NCI-H226 (cell line): ENCODE results near the gene CMTM2.
"Not testable (repeated sequence)": the region's sequence is repeated elsewhere in the genome, so short reads cannot be mapped to it uniquely, and the experiment has no call there.

ENCODE experiments used
- DNase-seq: peaks from one replicate; pipeline ENCODE4 v3.0.0-alpha.2; 2015

Gene CMTM2

DNA sequence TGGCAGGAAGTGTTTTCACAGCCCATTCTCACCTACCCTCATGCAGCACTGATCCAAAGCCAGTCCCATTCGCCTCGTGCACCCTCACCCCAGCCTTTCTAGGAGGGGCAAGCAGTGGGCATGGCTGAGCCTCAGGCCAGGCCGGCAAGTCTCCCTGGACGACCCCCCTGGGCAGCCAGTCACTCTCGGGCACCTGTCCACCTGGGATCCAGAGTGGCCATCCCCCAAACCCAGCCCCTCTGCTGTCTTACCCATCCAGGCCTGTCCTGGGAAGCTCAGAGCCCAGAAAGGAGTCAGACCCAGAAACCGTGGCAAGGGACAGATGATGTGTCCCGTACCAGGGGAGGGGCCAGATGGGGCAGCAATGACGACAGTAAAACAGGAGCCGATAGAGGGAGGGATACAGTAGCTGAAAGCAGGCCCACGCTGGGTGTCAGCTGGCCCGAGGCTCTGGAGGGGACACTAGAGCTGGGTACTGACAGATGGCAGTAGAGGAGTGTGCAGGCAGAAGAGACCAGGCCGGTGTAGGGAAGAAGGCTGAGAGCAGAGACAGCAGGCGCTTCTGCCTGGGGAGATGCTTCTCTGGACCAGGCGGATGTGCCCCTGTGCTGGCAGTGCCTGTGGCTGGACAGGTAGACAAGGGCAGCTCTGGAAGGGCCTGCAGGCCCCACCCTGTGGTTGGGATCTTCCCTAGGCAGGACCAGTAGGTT is 31.0 kb downstream of the CMTM2 start:
- no peak for DNase-seq

DNA sequence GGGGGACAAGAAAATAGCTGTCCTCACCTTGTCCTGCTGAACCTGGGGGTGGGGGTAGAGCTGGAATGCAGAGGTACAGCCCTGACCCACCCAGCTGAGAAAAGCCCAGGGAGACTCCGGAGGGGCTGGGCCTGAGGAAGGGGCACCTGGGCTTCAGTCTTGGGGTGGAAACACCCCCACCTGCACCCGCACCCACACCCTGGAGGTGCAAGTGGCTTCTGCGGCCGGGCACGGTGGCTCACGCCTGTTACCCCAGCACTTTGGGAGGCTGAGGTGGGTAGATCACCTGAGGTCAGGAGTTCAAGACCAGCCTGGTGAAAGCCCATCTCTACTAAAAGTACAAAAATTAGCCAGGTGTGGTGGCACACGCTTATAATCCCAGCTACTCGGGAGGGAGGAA is 32.6 kb downstream of the CMTM2 start:
- not testable (repeated sequence) for DNase-seq

DNA sequence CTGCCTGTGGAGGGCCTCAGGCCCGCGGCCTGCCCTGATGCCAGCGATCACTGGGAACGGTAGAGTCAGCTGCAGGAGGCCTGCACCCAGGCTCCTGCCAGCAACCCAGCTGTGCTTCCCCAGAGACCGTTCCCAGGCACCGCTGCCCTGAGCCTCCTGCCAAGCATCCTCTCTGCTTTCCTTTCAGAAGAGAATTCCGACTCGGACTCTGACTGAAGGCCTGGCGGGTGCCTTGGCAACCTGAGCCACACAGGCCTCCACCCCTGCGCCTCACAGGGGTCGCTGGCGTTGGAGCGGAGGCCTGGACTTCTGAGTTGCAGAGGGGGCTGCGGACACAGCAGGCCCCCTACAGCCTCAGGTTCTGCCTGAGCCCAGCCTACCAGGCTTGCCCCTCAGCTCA is 33.2 kb downstream of the CMTM2 start:
- DNase-seq = no peak

DNA sequence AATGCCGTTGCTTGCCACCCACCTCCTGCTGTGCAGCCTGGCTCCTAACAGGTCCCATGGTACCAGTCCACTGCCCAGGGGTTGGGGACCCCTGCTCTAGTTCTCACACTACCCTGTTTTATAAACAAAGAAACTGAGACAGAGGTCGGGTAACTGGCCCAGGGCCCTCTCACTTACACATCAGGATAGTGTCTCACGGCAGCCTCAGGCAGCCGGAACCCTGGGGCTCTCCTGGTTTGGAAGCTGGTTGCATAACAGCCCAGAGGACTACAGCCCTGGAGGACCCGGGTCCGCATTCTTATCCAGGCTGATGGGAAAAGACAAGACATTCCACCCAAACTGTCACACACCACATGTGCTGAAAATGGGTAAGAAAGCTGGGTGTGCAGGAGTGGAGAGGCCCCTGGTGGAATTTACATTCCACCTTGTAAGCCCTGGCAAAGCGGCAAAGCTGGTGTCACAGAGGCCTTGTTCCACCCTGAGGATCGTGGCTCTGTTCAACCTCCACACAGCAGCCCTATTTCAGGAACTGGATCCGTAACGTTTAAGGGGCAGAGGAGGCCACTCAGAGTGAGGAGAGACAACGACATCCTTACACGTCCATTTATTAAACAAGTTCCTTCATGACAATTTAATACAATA is 35.0 kb downstream of the CMTM2 start:
- no peak for DNase-seq

DNA sequence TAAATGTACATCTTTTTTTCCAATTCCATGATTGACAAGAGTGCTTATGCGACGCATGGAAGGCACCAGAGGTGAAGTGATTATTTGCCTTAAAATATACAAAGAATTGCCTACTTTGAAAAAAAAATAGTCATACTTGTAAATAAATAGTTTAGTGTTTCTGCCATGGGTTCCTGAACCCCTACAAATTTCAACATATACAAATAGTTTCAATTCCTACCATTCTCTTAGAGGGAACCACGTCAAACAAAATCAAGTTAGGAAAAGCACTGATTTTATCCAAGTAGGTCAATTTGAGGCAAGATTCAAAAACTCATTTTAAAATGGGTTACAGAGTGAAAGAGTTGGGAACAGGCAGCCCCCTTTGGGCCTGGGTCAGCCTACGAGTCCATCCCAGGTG is 36.9 kb downstream of the CMTM2 start:
- no peak for DNase-seq

DNA sequence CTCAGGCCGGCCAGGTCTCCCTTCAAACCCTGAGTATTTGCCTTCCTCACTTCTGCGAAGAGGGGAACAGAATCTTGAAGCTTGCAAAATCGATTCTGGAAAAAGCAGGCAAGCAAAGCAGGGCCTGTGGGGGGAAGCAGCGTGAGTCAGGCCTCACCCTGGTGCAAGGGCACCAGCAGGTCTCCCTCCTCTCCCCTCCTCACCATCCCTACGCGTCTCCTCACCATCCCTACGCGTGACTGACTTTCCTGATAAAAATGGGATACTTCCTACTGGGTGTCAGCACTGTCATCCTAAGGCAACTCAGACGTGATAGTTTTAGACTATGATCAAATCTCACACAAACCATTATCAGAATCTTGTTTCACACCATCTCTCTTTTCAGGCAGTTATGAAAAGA is 37.3 kb downstream of the CMTM2 start:
- DNase-seq = no peak

DNA sequence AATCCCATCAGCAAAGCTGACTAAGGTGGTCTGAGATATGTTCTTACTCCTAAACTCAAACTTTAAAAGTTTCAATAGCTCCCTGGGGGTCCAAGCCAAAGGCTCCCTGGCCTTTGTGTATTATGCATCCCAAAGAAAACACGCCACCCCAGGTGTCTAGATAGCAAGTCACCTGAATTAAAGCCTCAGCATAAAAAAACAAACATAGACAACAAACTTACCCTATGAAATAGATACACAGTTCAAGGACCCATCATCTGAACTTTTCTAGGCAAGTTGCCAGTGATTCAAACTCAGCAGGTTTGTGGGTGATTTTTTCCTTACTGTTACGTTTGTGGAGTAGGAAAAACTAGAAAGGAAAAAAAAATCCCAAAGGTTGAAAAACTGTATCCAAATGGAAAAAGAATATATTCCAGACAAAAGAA is 37.8 kb downstream of the CMTM2 start:
- DNase-seq = no peak

DNA sequence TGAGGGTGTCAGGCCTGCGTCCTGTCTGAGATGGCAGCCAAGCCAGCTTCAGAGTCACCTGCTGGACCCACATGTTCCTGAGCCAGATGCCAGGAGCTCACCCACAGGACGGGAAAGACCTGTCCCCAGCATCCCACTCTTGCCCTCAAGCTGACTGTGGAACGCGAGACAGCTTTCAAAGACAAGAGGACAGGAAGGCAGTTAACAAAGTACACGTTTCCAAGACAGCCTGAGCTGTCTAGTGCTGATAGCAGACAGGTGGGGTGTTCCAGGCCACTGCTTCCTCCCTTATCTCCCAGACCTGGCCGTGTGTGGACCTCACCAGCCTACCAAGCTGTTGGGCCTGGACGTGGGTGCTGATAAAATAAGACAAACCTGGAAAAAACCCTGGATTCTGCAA is 38.5 kb downstream of the CMTM2 start:
- no peak for DNase-seq

DNA sequence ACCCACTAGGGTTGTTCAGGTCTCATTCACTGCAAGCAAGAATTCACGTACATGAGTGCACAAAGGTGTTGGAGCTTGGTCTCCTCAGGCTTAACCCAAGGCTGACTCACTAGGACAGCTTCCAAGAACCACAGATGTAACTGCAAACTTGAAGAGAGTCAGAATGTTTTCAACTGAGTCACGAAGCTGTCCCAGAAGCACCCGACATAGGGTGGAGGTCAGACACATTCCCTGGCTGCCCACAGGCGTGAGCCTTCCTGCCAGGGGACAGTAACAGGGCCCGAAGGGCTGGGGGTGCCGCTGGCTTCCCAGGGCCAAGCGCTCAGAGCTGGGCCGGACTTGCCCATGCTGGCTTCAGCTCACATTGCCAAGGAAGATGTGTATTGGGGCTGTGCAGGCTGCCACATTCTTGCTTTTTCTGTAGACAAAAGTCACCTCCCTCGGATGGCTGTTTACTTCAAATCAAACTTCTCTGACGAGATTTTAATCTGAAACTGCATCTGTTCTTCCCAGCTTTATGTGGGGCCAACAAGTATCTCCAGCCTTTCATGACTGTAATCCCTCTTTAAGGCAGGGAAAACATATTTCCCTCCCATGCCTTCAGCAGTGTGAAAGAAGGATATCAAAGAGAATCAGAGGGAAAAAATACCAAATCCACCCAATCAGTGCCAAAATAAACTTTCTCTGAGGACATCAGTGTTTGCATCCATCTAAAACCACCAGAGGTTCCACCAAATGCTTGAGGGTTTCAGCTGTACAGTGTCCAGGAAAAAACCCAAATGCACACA is 39.5 kb downstream of the CMTM2 start:
- DNase-seq = peak; percentile 84

DNA sequence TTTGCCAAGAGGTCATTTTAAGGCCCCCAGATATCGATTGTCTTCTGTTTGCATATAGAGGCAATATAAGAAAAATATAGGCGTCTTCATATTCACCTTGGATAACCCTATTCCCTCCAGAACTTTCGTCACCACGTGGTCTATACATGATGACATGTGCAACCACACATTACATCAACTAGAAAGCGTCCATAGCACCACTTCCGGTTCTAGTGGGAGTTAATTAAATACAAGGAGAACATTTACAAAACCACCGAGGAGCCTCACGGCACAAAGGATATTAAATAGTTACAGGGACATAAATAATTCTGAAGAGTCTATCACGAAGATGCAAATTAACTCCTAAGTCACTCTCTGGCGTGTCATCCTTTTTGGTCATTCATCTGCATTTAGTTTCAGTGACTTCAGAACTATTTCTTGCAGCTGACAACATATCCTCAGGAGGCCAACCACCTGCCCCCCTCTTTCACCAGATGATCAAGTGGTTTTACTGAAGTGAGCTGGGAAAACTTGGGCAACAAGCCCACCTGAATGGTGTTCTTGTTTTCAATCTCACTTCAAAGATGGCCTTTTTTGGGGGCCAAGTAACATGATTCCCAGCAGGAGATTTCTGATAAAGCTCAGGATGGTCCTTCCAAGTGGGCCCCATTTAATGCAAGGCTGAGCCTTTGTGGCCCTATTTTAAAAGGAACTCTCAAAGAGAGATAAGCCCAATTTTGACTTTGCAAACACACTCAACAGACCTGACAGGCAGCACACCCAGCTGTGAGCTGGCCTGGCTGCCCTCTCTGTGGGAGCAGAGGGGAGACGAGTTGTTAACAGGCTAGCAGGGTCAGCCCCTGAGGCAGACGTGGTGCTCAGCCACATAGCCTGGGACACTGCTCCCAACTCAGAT is 40.5 kb downstream of the CMTM2 start:
- no peak for DNase-seq

DNA sequence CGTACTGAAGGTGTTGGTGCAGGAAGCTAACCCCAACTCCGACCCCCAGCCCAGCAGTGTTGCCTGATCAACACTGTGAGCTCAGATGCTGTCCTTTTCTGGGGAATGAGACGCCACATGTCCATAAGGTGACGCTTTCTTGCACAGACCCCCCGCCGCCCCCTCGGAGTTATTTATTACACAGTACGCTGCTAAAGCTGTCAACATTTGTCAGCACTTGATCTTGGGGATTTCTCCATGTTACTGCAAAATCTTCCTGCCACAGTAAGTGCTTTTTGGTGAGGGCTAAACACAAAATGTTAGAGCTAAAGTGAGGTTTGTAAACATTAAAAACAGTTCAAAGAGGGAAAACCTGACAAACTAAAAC is 41.1 kb downstream of the CMTM2 start:
- no peak for DNase-seq

DNA sequence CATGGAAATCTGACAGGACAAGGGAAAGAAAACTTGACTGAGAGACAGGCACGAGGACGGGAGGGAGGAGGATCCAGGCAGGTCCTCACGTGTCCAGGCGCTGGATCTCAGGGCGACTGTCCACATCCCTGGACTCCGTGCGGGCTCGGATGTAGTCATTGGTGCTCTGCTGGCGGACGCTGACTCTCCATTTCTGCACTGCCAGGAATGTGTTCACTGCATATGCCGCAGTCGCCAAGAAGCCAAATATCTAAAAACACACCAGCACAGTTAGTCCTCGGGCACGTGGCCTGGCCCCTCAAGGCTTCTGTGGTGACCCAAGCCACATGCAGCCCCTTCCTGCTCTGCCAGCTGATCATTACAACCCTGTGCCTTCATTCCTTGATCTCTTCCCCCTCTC is 42.7 kb downstream of the CMTM2 start:
- no peak for DNase-seq

DNA sequence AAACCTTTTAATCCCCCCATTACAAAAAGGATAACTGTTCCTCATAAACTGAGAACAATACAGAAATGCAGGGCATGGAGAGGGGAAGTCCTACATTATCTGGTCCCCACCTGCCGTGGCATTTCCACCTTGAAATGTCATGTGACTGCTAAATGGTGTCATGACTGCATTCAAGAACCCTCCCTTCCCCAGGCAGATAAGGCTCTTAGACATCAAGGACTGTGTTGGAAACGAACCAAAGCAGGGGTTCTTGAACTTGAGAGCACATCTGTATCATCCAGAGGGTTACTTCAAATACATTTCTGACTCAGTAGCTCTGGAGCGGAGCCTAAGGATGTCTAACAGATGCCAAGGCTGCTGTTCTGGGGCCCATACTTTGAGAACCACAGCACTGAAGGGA is 43.6 kb downstream of the CMTM2 start:
- no peak for DNase-seq

DNA sequence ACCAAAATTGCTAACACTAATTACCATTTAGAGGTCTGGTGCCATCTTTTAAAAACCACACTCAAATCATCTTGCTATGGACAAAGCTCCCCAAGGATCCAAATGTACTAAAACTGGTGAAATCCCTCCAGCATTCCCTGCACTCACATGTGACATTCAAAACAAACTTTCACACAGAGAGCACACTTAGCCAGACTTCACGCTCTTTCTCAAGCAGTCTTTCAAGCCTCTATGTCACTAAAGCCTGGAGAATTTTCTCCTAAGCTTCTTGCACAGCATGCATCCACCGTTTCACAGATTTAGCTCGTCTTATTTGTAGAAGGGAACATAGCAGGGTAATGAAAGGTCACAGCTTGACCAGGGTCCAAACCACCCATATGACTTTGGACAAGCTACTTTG is 44.5 kb downstream of the CMTM2 start:
- no peak for DNase-seq

DNA sequence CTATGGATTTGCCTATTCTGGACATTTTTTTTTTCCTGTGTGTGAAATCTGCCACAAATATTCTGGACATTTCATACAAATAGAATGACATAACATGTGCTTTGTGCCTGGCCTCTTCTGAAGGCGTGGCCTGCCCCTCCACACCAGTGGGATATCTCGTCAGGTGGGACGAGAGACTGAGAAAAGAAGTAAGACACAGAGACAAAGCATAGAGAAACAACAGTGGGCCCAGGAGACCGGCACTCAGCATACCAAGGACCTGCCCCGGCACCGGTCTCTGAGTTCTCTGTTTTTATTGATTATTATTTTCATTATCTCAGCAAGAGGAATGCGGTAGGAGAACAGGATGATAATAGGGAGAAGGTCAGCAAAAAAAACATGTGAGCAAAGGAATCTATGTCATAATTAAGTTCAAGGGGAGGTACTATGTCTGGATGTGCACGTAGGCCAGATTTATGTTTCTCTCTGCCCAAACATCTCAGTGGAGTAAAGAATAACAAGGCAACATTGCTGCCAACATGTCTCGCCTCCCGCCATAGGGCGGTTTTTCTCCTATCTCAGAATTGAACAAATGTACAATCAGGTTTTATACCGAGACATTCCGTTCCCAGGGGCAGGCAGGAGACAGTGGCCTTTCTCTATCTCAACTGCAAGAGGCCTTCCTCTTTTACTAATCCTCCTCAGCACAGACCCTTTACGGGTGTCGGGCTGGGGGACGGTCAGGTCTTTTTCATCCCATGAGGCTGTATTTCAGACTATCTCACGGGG is 48.5 kb downstream of the CMTM2 start:
- not testable (repeated sequence) for DNase-seq

DNA sequence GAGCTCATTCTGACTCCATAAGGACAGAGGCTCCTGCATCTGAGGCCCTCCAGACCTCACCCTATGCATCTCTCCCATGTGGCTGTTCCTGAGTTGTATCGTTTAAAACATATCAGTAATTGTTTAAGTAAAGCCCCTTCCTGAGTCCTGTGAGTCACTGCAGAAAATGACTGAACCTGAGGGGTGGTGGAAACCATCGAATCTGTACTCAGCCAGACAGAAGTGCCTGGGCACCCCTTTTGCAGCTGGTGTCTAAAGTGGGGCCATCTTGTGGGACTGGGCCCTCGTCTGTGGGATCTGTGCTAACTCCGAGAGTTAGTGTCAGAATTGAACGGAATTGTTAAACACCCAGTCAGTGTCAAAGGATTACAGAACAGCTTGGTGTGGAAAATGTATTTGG is 50.6 kb downstream of the CMTM2 start:
- DNase-seq = no peak

DNA sequence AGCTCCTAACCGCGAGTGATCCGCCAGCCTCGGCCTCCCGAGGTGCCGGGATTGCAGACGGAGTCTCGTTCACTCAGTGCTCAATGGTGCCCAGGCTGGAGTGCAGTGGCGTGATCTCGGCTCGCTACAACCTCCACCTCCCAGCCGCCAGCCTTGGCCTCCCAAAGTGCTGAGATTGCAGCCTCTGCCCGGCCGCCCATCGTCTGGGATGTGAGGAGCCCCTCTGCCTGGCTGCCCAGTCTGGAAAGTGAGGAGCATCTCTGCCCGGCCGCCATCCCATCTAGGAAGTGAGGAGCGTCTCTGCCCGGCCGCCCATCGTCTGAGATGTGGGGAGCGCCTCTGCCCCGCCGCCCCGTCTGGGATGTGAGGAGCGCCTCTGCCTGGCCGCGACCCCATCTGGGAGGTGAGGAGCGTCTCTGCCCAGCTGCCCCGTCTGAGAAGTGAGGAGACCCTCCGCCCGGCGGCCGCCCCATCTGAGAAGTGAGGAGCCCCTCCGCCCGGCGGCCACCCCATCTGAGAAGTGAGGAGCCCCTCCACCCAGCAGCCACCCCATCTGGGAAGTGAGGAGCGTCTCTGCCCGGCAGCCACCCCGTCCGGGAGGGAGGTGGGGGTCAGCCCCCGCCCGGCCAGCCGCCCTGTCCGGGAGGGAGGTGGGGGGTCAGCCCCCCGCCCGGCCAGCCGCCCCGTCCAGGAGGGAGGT is 51.4 kb downstream of the CMTM2 start:
- DNase-seq = not testable (repeated sequence)

DNA sequence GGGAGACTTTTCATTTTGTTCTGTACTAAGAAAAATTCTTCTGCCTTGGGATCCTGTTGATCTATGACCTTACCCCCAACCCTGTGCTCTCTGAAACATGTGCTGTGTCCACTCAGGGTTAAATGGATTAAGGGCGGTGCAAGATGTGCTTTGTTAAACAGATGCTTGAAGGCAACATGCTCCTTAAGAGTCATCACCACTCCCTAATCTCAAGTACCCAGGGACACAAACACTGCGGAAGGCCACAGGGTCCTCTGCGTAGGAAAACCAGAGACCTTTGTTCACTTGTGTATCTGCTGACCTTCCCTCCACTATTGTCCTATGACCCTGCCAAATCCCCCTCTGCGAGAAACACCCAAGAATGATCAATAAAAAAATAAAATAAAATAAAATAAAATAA is 52.3 kb downstream of the CMTM2 start:
- DNase-seq = not testable (repeated sequence)

DNA sequence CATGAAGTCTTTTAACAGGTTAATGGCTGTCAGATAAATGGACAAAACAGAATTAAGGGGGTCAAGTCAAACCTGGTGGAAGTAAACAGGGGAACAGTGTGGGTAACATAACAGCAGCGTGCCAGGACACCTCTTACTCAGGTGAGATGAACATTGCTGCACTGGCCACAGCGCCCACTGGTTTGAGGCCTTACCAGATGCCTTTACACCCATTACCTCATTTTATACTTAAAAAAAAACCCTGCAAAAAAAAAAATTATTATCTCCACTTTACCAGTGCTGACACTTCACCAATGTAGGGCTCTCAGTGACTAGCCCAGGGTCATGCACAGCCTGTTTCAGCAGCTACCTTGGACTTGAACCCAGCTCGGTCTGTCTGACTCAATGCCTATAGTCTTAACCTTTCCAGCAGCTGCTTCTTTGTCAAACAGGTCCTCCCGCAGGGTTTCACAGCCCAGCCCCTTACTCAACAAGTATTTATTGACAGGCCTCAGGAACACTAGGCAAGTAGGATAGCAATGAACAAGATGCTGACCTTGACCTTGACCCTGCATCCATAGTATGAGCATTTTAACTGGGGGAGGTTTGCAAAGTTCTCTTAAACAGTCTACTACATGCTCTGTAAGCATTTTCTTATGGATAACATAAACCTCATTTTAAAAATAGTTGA is 55.4 kb downstream of the CMTM2 start:
- no peak for DNase-seq

DNA sequence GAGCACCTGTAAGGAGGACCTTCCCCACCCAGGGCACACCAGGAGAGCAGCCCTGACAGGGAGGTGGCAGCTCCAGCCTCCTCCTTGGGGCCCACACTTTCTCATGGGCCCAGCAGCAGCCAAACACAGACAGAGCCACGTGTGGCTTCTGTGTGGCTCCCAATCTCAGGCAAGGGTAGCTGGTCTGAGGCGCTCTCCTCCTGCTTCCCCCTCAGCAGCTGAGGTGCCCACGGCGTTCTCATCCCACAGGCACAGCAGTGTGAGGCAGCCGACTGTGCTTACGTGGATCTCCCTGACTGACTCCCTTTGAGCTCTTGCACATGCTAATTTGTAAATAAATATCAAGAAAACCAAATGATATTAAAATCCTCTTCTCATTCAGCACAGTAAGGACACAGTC is 56.1 kb downstream of the CMTM2 start:
- DNase-seq = no peak

DNA sequence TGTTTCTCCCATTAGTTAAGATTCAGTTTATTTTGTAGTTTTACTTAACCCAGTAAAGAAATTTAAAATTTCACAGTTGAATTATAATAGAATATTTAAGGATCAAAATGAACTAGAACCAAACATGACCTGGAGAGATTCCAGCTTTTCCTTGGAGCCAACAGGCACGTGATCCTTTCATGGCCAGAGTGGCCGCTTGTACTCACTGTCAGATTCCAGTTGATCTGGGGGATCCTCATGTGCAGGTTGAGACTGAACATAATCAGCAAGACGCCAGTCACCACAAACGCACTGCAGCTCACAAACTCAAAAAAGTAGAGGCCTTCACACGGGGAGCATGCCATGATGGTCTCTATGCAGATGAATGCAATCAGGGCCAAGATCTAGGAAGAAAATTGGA is 56.9 kb downstream of the CMTM2 start:
- no peak for DNase-seq
